ENCODE data around the gene FAR2.

The FAR2 gene

GRCh38 chr12:29354954-29355353 is 205.9 kb downstream of the FAR2 start:
- H3K36me3 ChIP-seq: peaks cover 34% of the 10 kb centered on the region
- H3K9me3 ChIP-seq (ENCODE audit: severe bottlenecking): no peaks in the 10 kb centered on the region
- TF ChIP-seq, protein P1, sequence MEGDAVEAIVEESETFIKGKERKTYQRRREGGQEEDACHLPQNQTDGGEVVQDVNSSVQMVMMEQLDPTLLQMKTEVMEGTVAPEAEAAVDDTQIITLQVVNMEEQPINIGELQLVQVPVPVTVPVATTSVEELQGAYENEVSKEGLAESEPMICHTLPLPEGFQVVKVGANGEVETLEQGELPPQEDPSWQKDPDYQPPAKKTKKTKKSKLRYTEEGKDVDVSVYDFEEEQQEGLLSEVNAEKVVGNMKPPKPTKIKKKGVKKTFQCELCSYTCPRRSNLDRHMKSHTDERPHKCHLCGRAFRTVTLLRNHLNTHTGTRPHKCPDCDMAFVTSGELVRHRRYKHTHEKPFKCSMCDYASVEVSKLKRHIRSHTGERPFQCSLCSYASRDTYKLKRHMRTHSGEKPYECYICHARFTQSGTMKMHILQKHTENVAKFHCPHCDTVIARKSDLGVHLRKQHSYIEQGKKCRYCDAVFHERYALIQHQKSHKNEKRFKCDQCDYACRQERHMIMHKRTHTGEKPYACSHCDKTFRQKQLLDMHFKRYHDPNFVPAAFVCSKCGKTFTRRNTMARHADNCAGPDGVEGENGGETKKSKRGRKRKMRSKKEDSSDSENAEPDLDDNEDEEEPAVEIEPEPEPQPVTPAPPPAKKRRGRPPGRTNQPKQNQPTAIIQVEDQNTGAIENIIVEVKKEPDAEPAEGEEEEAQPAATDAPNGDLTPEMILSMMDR (IDR thresholded peaks at IDR 0.05; ENCODE audit: low read depth, low read length): no peak
- no peaks in the 10 kb centered on the region for H3K27me3 ChIP-seq (ENCODE audit: insufficient read depth, low read depth, severe bottlenecking)
- DNase-seq: no peak
- H3K27ac ChIP-seq: no peak overlapping the region
- H3K4me3 ChIP-seq (ENCODE audit: low read depth, low read length): no peak overlapping the region

- H3K27ac ChIP-seq: no peak overlapping the region
- no peak overlapping the region for H3K4me3 ChIP-seq (ENCODE audit: low read depth, low read length)
- no peak for DNase-seq
- H3K36me3 ChIP-seq: peaks cover 26% of the 10 kb centered on the region
- H3K27me3 ChIP-seq (ENCODE audit: insufficient read depth, low read depth, severe bottlenecking): no peaks in the 10 kb centered on the region
- TF ChIP-seq, protein P1 (IDR thresholded peaks at IDR 0.05; ENCODE audit: low read depth, low read length): no peak
- H3K9me3 ChIP-seq (ENCODE audit: severe bottlenecking): no peaks in the 10 kb centered on the region
Measured at GRCh38 chr12:29365091-29365490, 216.0 kb downstream of the FAR2 start.

GRCh38 chr12:29374012-29374411 is 224.9 kb downstream of the FAR2 start:
- H3K9me3 ChIP-seq (ENCODE audit: severe bottlenecking): no peaks in the 10 kb centered on the region
- no peak overlapping the region for H3K27ac ChIP-seq
- TF ChIP-seq, protein P1 (IDR thresholded peaks at IDR 0.05; ENCODE audit: low read depth, low read length): no peak
- H3K27me3 ChIP-seq (ENCODE audit: insufficient read depth, low read depth, severe bottlenecking): no peaks in the 10 kb centered on the region
- DNase-seq: no peak
- no peak overlapping the region for H3K4me3 ChIP-seq (ENCODE audit: low read depth, low read length)
- peaks cover 30% of the 10 kb centered on the region for H3K36me3 ChIP-seq

- Histone ChIP-seq H3K27me3 (ENCODE audit: insufficient read depth, low read depth, severe bottlenecking) (no peaks in the 10 kb centered on the region), H3K27ac (no peak overlapping the region), H3K9me3 (ENCODE audit: severe bottlenecking) (no peaks in the 10 kb centered on the region), H3K4me3 (ENCODE audit: low read depth, low read length) (no peak overlapping the region), H3K36me3 (peaks cover 23% of the 10 kb centered on the region)
- TF ChIP-seq, protein P1 (IDR thresholded peaks at IDR 0.05; ENCODE audit: low read depth, low read length): no peak
- DNase-seq: no peak
Measured at GRCh38 chr12:29374913-29375312, 225.8 kb downstream of the FAR2 start.

DNA sequence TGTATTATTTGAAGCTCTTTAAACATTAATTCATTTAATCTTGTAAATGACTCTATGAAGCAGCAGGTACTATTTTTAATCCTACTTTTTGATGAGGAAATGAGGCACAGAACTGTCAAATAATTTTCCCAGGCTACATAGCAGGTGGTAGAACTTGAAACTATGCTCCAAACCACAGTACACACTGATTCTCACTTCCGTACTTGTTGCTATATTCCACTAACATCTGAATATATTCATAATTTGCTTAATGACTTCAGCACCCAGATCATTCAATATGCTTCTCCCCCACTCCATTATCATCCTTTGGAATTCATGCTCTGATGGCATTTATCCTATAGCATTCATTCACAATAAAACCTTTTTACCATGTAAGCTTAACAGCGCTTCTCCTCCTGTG is 227.0 kb downstream of the FAR2 start:
- DNase-seq: no peak
- no peak overlapping the region for H3K4me3 ChIP-seq (ENCODE audit: low read depth, low read length)
- H3K27me3 ChIP-seq (ENCODE audit: insufficient read depth, low read depth, severe bottlenecking): no peaks in the 10 kb centered on the region
- peaks cover 20% of the 10 kb centered on the region for H3K36me3 ChIP-seq
- TF ChIP-seq, protein P1 (IDR thresholded peaks at IDR 0.05; ENCODE audit: low read depth, low read length): no peak
- no peak overlapping the region for H3K27ac ChIP-seq
- no peaks in the 10 kb centered on the region for H3K9me3 ChIP-seq (ENCODE audit: severe bottlenecking)
